Neuronal stem cell (in vitro differentiated cells): ENCODE results near the gene P3H3.
"Not testable (repeated sequence)": the region's sequence is repeated elsewhere in the genome, so short reads cannot be mapped to it uniquely, and the experiment has no call there.

ENCODE experiments used
- DNase-seq: peaks from one replicate; pipeline ENCODE4 v3.0.0-alpha.2; 2013; ENCODE audit warnings: low spot score
- H2AFZ ChIP-seq: one replicate; pipeline ENCODE4 v1.6.1; 2013; ENCODE audit warnings: mild to moderate bottlenecking, low read length, inconsistent platforms
- H2AK5ac ChIP-seq: 2 replicates; pipeline ENCODE4 v1.6.1; 2013; ENCODE audit warnings: low read depth, mild to moderate bottlenecking, inconsistent platforms, low read length, moderate library complexity, mixed read lengths
- H2BK120ac ChIP-seq: 2 replicates; pipeline ENCODE4 v1.6.1; 2013; ENCODE audit warnings: low read depth, mild to moderate bottlenecking, inconsistent platforms, low read length, moderate library complexity, mixed read lengths
- H2BK12ac ChIP-seq: one replicate; pipeline ENCODE4 v1.6.1; 2013; ENCODE audit warnings: low read length, inconsistent platforms
- H2BK15ac ChIP-seq: 2 replicates; pipeline ENCODE4 v1.6.1; 2013; ENCODE audit warnings: mild to moderate bottlenecking, low read length, inconsistent platforms, mixed read lengths
- H2BK5ac ChIP-seq: one replicate; pipeline ENCODE4 v1.6.1; 2013; ENCODE audit warnings: inconsistent platforms, mild to moderate bottlenecking, low read length, moderate library complexity
- H3K14ac ChIP-seq: one replicate; pipeline ENCODE4 v1.6.1; 2013; ENCODE audit warnings: low read length, inconsistent platforms
- H3K18ac ChIP-seq: 2 replicates; pipeline ENCODE4 v1.6.1; 2013; ENCODE audit warnings: low read length, inconsistent platforms
- H3K23ac ChIP-seq: 2 replicates; pipeline ENCODE4 v1.6.1; 2013; ENCODE audit warnings: low read depth, mild to moderate bottlenecking, mixed read lengths, low read length, inconsistent platforms; ENCODE audit not compliant: poor library complexity
- H3K27ac ChIP-seq: replicated peaks from 3 replicates; pipeline ENCODE4 v1.5.1; 2013; ENCODE audit warnings: low read length, inconsistent platforms
- H3K27me3 ChIP-seq, 3 experiments: 2 replicates each; pipeline ENCODE4 v1.6.1; 2013; ENCODE audit warnings: low read length in 3 of 3, mild to moderate bottlenecking in 2 of 3, inconsistent platforms in 1 of 3, low read depth in 1 of 3, mixed read lengths in 1 of 3, moderate library complexity in 1 of 3; ENCODE audit not compliant: control insufficient read depth in 3 of 3, insufficient read depth in 3 of 3
- H3K36me3 ChIP-seq, 2 donors: replicated peaks in 1 of 2; 2 replicates each; pipeline ENCODE4 v1.6.1; 2013; ENCODE audit warnings: low read length in 2 of 2; ENCODE audit not compliant: control insufficient read depth in 2 of 2, insufficient read depth in 2 of 2
- H3K4ac ChIP-seq: 2 replicates; pipeline ENCODE4 v1.6.1; 2013; ENCODE audit warnings: inconsistent platforms, mild to moderate bottlenecking, low read length, moderate library complexity
- H3K4me1 ChIP-seq, 2 donors: 1 replicate in 1 of 2; 2 replicates in 1 of 2; pipeline ENCODE4 v1.6.1; 2013; ENCODE audit warnings: low read length in 2 of 2, low read depth in 1 of 2; ENCODE audit not compliant: control insufficient read depth in 2 of 2, insufficient read depth in 1 of 2
- H3K4me2 ChIP-seq: one replicate; pipeline ENCODE4 v1.6.1; 2013; ENCODE audit warnings: mild to moderate bottlenecking, low read length, inconsistent platforms; ENCODE audit not compliant: insufficient read depth, poor library complexity, severe bottlenecking
- H3K4me3 ChIP-seq, 2 donors: 2 replicates each; pipeline ENCODE4 v1.5.1; 2013; ENCODE audit warnings: low read length in 2 of 2, mild to moderate bottlenecking in 2 of 2, inconsistent platforms in 1 of 2, moderate library complexity in 1 of 2
- H3K79me1 ChIP-seq: one replicate; pipeline ENCODE4 v1.6.1; 2013; ENCODE audit warnings: low read depth, mild to moderate bottlenecking, inconsistent platforms, low read length, moderate library complexity
- H3K9ac ChIP-seq: one replicate; pipeline ENCODE4 v1.6.1; 2013; ENCODE audit warnings: mild to moderate bottlenecking, low read depth, low read length, inconsistent platforms; ENCODE audit not compliant: poor library complexity
- H3K9me3 ChIP-seq, 2 donors: replicated peaks in 1 of 2; 2 replicates each; pipeline versions ENCODE3 to v1.6.1; 2013; ENCODE audit warnings: low read length in 2 of 2, mild to moderate bottlenecking in 2 of 2, inconsistent platforms in 1 of 2, low read depth in 1 of 2, mixed read lengths in 1 of 2, moderate library complexity in 1 of 2; ENCODE audit not compliant: control insufficient read depth in 2 of 2, insufficient read depth in 1 of 2
- H4K8ac ChIP-seq: one replicate; pipeline ENCODE4 v1.6.1; 2013; ENCODE audit warnings: low read depth, mild to moderate bottlenecking, inconsistent platforms, low read length, moderate library complexity
- H4K91ac ChIP-seq: one replicate; pipeline ENCODE4 v1.6.1; 2013; ENCODE audit warnings: low read length, low read depth, mild to moderate bottlenecking, inconsistent platforms; ENCODE audit not compliant: poor library complexity
- WGBS, 2 donors: extraction: QIAGEN DNeasy Blood & Tissue Kit; methylation state at CpG; one replicate each; pipeline ENCODE4 v1.1.7; 2013; ENCODE audit warnings: missing lambda C conversion rate in 2 of 2, mixed read lengths in 1 of 2; ENCODE audit not compliant: insufficient read length in 2 of 2, insufficient replicate concordance in 1 of 2; ENCODE audit errors: extremely low coverage in 2 of 2; 5-methylcytosine and 5-hydroxymethylcytosine counted together

The P3H3 gene

GRCh38 chr12:6888794-6889193, 60.6 kb downstream of the P3H3 start:
- H3K27me3 ChIP-seq, H3K9ac ChIP-seq, H2BK5ac ChIP-seq, H2BK120ac ChIP-seq, H3K18ac ChIP-seq, H3K27ac ChIP-seq, H2AK5ac ChIP-seq, H3K9me3 ChIP-seq, H3K79me1 ChIP-seq, H4K8ac ChIP-seq, H3K4me1 ChIP-seq, H3K4me3 ChIP-seq, H3K14ac ChIP-seq, H4K91ac ChIP-seq, H3K23ac ChIP-seq, H2BK12ac ChIP-seq, H2BK15ac ChIP-seq, DNase-seq, H3K4me2 ChIP-seq, H2AFZ ChIP-seq, H3K4ac ChIP-seq: not testable (repeated sequence)
- H3K36me3 ChIP-seq = peaks cover 2 to 12% of the 10 kb centered on the region in 2 donors
- WGBS, 2 donors = no CpG with 5 or more reads among the region's 7 CpGs
